ENCODE results near the gene ZNHIT6.
"Not testable (repeated sequence)": the region's sequence is repeated elsewhere in the genome, so short reads cannot be mapped to it uniquely, and the experiment has no call there.

The ZNHIT6 gene, protein sequence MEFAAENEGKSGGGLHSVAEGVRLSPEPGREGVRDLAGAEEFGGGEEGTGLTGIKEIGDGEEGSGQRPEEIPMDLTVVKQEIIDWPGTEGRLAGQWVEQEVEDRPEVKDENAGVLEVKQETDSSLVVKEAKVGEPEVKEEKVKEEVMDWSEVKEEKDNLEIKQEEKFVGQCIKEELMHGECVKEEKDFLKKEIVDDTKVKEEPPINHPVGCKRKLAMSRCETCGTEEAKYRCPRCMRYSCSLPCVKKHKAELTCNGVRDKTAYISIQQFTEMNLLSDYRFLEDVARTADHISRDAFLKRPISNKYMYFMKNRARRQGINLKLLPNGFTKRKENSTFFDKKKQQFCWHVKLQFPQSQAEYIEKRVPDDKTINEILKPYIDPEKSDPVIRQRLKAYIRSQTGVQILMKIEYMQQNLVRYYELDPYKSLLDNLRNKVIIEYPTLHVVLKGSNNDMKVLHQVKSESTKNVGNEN

GRCh38 chr1:85707990-85708828, at the start of gene ZNHIT6:
Gene ZNHIT6 (minus strand): TSS chr1:85708433. CDS start chr1:85708284, 149 bp downstream.
- DNase-seq = peak; percentile 97

DNA sequence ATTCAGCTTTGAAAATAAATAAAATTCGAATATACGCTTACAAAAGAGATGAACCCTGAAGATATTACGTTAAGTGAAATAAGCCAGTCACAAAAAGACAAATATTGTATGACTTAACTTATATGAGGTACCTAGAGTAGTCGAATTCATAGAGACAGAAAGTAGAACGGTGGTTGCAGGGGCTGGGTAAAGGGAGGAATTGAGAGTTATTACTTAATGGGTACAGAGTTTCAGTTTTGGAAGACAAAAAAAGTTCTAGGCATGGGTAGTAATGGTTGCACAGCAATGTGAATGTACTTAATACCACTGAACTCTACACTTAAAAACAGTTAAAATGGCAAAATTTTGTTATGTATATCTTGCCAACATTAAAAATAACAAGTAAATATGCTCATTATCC, 48.6 kb upstream of the ZNHIT6 start:
- no peak for DNase-seq

- no peak for DNase-seq
Observed at GRCh38 chr1:85748120-85748519, 39.9 kb upstream of the ZNHIT6 start.

DNA sequence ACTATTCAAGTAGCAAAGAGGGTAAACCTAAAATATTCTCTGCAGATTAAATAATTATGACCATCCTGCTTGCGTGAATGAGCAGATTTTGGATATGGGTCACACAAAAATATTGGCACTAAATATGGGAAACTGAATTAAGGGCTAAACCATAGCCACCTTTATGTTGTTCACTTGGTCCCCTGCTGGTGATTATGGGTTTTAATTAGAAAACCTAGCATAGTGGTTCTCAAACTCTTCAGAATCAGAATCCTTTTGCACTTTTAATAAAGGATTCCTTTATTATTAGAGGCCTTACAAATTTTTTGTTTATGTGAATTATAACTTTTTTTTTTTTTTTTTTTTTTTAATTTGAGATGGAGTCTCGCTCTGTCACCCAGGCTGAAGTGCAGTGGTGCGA, 38.5 kb upstream of the ZNHIT6 start:
- DNase-seq = no peak

- DNase-seq = no peak
Observed at GRCh38 chr1:85743814-85744213, 35.6 kb upstream of the ZNHIT6 start.

DNA sequence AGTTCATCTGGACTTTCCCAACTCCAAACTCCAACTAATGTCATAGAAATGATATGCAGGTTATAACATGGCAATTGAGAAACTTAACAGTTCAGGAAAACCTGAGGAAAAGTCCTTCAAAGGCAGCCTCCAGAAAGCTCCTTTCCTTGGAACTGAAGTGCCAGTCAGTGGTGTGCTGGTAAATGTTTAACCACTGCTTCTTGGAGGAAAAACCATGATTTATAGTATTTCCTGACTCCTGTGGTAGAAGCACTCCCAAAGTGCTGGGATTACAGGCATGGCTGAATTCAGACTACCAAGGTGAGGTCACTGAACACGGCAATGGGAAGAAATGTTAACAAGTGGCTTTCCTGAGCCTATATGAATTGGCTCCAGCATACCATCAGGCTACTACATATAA, 26.7 kb upstream of the ZNHIT6 start:
- no peak for DNase-seq

- DNase-seq = no peak
Observed at GRCh38 chr1:85718678-85719340, 10.6 kb upstream of the ZNHIT6 start.

DNA sequence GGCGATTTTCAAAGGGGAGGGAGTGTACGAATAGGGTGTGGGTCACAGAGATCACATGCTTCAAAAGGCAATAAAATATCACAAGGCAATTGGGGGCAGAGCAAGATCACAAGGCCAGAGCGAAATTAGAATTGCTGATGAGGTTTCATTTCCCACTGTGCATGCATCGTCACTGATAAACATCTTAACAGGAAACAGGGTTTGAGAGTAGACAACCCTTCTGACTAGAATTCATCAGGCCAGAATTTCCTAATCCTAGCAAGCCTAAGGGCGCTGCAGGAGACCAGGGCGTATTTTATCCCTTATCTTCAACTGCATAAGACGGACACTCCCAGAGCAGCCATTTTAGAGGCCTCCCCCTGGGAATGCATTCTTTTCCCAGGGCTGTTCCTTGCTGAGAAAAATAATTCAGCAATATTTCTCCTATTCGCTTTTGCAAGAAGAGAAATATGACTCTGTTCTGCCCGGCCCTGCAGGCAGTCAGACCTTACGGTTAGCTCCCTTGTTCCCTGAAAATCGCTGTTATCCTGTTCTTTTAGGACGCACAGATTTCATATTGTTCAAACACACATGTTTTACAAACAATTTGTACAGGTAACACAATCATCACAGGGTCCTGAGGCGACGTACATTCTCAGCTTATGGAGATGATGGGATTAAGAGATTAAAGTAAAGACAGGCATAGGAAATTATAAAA, 6.3 kb upstream of the ZNHIT6 start:
- not testable (repeated sequence) for DNase-seq

GRCh38 chr1:85708829-85709227, 595 bp upstream of the ZNHIT6 start:
- no peak for DNase-seq

GRCh38 chr1:85707267-85707989, 805 bp downstream of the ZNHIT6 start:
- DNase-seq = no peak

DNA sequence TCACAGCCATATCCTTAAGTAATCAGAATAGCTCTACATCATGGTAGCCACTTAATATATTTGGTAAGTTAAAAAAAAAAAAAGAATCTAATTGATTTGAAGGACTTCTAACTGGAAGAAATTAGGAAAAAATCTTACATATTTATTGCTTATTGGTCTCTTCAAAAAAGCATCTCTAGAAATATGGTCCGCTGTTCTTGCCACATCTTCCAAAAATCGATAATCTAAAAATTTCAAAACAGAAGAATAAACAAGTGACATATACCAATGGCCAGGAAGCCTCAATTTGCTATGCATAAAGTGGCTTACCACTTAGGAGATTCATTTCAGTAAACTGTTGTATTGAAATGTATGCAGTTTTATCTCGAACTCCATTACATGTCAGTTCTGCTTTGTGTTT, 2.3 kb downstream of the ZNHIT6 start:
- no peak for DNase-seq

DNA sequence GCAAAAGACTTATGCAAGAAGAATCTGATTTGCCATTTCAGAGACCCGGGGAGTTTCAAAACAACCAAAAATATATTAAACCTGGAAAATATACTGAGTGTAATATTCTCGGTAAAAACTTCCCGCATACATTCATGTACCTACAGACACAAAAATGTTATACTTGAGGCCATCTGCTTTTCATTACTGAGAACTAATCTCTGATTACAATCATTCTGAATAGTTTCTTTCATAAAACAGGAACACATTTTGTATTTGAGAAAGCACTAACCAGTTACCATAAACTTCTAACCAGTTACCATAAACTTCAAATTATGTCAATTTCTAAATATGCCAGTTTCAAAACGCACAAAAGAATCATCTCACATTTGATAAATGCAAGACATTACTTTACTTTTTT, 7.8 kb downstream of the ZNHIT6 start:
- DNase-seq = peak; percentile 40

GRCh38 chr1:85697895-85698294, 10.3 kb downstream of the ZNHIT6 start:
- no peak for DNase-seq

DNA sequence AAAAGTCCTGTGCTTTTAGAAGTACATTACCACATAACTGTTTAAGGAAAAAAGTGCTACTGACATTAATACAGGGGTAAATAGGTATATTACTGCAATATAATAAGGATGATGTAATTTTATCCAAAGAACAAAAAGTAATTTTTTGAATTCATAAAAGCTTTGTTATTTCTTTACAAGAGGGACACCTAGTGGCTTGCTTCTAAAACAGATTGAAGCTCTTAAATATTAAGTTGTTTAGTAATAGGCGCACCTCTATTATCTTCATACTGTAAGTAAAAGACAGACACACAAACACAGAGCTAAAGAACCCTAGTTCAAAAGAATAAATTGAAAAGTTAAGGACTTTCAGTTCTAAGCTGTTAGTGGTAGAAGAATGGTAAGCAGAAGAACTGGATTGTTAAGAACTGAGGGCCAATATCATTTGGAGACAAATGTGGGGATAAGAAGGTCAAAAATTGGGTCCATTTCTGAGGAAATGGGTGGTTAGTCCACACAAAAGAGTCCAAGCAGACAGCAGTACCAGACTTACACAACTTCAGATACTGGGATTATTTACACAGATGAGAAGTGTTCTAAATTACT, 15.4 kb downstream of the ZNHIT6 start:
- DNase-seq = peak; percentile 70

DNA sequence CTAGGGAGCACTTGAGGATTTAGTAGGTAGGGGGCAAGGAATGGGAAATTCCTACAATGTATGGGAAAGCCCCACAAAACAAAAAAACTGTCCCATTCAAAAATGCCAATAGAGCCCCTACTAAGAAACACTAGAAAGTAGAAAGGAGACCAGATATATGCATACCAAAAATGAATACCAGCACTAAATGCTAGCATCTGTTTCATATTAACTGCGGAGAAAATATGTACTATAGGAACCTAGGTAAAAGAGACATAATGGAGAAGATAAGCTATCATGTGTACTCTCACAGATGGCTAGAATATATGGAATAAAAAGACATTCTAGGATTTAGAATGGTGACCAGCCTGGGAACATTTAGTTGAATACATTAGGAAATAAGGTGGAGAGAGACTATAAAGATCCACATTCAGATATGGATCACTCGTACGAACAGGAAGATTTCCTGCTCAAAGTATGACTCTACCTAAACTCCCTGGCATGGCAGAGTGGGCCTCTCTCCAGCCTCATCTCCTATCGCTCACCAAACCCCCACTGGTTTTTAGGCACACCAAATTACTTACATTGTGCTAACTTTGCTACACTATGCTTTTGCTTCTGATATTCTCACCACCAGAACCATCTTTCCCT, 18.3 kb downstream of the ZNHIT6 start:
- peak; percentile 38 for DNase-seq

DNA sequence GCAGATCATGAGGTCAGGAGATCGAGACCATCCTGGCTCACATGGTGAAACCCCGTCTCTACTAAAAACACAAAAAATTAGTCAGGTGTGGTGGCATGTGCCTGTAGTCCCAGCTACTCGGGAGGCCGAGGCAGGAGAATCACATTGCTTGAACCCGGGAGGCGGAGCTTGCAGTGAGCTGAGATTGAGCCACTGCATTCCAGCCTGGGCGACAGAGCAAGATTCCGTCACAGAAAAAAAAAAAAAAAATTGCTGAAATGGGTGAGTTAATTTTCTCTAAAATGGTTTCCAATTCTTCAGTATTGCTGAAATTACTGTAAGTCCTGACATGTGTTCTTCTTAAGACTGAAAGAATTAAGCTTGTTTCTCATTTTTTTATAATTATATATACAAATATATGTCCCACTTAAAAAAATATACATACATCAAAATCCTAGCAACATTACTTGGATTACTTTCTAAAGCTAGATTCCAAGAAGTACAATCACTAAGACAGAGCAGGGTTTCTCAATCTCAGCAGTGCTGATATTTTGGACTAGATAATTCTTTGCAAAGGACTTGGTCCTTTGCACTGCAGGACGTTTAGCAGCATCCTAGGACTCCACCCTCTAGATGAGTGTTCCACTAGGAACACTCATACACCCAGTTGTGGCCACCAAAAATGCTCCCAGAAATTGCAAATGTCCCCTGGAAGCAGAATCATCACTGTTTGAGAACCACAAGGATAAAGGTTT, 24.8 kb downstream of the ZNHIT6 start:
- DNase-seq = no peak

- DNase-seq = peak; percentile 44
Observed at GRCh38 chr1:85681087-85681486, 27.1 kb downstream of the ZNHIT6 start.

- DNase-seq = no peak
Observed at GRCh38 chr1:85678193-85678592, 30.0 kb downstream of the ZNHIT6 start.

GRCh38 chr1:85677656-85678055, 30.6 kb downstream of the ZNHIT6 start:
- DNase-seq = no peak

GRCh38 chr1:85672031-85672660, 36.1 kb downstream of the ZNHIT6 start:
- DNase-seq = no peak
